GM12891 (cell line): ENCODE results near the gene KANSL3.

Experiments used
- DNase-seq: peaks from one replicate; pipeline ENCODE4 v3.0.0; 2011; ENCODE audit warnings: low spot score; ENCODE audit not compliant: insufficient read length
- FAIRE-seq: peaks from 2 replicates; lab custom pipeline; 2011; peaks lifted over from hg19 to GRCh38; lab: Jason Lieb, UNC
- PAX5 ChIP-seq: IDR thresholded peaks from 2 replicates; pipeline ENCODE4 v1.6.1; 2011; ENCODE audit warnings: low read length, moderate library complexity, mild to moderate bottlenecking; ENCODE audit not compliant: insufficient read depth, severe bottlenecking
- POLR2A ChIP-seq: IDR thresholded peaks from 2 replicates; pipeline ENCODE4 v1.6.1; 2011; ENCODE audit warnings: low read depth, low read length, control low read depth
- POLR2AphosphoS5 ChIP-seq: IDR thresholded peaks from 2 replicates; pipeline ENCODE4 v1.6.1; 2011; ENCODE audit warnings: low read depth, low read length, control low read depth
- POU2F2 ChIP-seq: IDR thresholded peaks from 2 replicates; pipeline ENCODE4 v1.6.1; 2011; ENCODE audit warnings: low read depth, mild to moderate bottlenecking, control low read depth, low read length, moderate library complexity
- SPI1 ChIP-seq: IDR thresholded peaks from 2 replicates; pipeline ENCODE4 v1.6.1; 2011; ENCODE audit warnings: low read depth, low read length, control low read depth
- TAF1 ChIP-seq: IDR thresholded peaks from 2 replicates; pipeline ENCODE4 v1.6.1; 2011; ENCODE audit warnings: low read depth, low read length, control low read depth

KANSL3 gene

GRCh38 chr2:96548558-96549465, 89.3 kb downstream of the KANSL3 start:
- no peak; the same call in none of the 2 replicates for TF ChIP-seq POLR2AphosphoS5
- TF ChIP-seq POLR2A = no peak
- no peak for TF ChIP-seq PAX5
- TF ChIP-seq POU2F2 = no peak
- no peak for TF ChIP-seq TAF1
- no peak for TF ChIP-seq SPI1
- FAIRE-seq = no peak
- DNase-seq = no peak

GRCh38 chr2:96547731-96548171, 90.4 kb downstream of the KANSL3 start:
- no peak for DNase-seq
- TF ChIP-seq SPI1 (no peak), POU2F2 (no peak), POLR2AphosphoS5 (no peak), PAX5 (no peak), POLR2A (no peak)
- FAIRE-seq = no peak

GRCh38 chr2:96547203-96547641, 90.9 kb downstream of the KANSL3 start:
- DNase-seq (no peak), FAIRE-seq (no peak)
- TF ChIP-seq POU2F2 (no peak), SPI1 (no peak), POLR2AphosphoS5 (no peak), PAX5 (no peak), POLR2A (no peak), TAF1 (no peak)

- TF ChIP-seq POLR2AphosphoS5 (no peak), POU2F2 (no peak), PAX5 (no peak)
- FAIRE-seq = no peak
- no peak for DNase-seq
Observed at GRCh38 chr2:96546797-96547196, 91.3 kb downstream of the KANSL3 start.

- FAIRE-seq (no peak), DNase-seq (no peak)
Observed at GRCh38 chr2:96546321-96546720, 91.8 kb downstream of the KANSL3 start.

More at GRCh38 chr2:96546321-96546720, 91.8 kb downstream of the KANSL3 start:
- 0 out of 2 replicates have a peak, but pooled peaks have one; percentile 19 for TF ChIP-seq POU2F2
- 0 out of 2 replicates have a peak, but pooled peaks have one; percentile 1 for TF ChIP-seq POLR2A
- TF ChIP-seq POLR2AphosphoS5 = no peak
- TF ChIP-seq TAF1 = no peak
